ENCODE measurements around the gene HES4.
"Not testable (repeated sequence)": the region's sequence is repeated elsewhere in the genome, so short reads cannot be mapped to it uniquely, and the experiment has no call there.

The HES4 gene

GRCh38 chr1:996851-997712, 2.8 kb downstream of the HES4 start:
- DNase-seq, result no peak

- DNase-seq, result no peak
Measured at GRCh38 chr1:995665-996633, 3.9 kb downstream of the HES4 start.

DNA sequence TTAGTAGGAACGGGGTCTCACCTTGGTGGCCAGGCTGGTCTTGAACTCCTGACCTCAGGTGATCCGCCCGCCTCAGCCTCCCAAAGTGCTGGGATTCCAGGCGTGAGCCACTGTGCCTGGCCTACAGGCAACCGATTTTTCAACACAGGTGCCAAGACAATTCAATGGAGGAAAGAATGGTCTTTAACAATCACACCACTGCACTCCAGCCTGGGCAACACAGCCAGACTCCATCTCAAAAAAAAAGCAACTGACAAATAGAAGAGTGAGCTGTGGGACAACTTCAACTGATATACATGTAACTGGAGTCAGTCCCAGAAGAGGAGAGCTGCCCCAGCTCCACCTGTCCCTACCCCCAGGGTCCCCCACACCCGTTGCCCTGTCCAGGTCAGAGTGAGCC, 5.4 kb downstream of the HES4 start:
- DNase-seq, result not testable (repeated sequence)

- no peak for DNase-seq
Measured at GRCh38 chr1:993379-993995, 6.4 kb downstream of the HES4 start.

DNA sequence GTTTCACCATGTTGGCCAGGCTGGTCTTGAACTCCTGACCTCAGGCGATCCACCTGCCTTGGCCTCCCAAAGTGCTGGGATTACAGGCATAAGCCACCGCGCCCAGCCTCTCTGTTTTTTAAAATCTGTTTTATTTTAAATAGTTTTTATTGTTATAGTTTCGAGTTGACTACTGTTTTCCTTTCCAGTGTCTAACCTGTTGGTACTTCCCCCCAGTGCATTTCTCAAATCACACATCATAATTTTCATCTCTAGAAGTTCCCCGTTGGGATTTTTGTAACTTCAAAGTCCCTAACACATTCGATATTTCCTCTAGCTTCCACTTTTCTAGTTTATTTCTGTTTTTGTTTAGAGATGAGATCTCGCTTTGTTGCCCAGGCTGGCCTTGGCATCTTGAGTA, 7.5 kb downstream of the HES4 start:
- DNase-seq, result no peak

DNA sequence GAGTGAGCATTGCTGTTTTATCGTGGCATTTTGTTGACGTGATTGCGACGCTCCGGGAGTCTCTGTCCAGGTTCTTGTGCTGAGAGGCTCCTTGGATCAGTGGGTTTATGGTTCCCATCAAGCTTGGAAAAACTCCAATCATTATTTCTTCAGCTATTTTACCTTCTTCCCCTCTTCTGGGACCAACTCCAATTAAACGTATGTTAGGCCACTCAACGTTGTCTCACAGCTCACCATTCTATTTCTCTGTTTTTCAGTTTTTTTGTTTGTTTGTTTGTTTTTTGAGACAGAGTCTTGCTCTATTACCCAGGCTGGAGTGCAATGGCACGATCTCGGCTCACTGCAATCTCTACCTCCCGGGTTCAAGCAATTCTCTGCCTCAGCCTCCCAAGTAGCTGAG, 8.0 kb downstream of the HES4 start:
- no peak for DNase-seq

GRCh38 chr1:991275-991674, 8.6 kb downstream of the HES4 start:
- not testable (repeated sequence) for DNase-seq

GRCh38 chr1:988061-988460, 11.8 kb downstream of the HES4 start:
- not testable (repeated sequence) for DNase-seq

DNA sequence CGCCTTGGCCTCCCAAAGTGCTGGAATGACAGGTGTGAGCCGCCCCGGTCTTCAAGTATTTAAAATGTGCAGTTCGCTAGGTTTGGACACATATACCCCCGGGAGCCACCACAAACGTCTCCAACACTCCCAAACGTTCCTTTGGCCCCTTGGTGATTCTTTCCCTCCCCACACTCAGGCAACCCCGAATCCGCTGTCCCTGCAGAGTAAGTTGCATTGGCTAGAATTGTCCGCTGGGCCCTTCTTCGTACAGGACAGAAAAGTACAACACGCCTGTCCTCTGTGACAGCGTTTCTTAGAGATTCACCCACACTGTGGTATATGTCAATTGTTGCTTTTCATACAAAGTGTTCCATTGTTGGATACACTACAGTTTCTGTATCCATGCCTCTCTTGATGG, 14.8 kb downstream of the HES4 start:
- no peak for DNase-seq

DNA sequence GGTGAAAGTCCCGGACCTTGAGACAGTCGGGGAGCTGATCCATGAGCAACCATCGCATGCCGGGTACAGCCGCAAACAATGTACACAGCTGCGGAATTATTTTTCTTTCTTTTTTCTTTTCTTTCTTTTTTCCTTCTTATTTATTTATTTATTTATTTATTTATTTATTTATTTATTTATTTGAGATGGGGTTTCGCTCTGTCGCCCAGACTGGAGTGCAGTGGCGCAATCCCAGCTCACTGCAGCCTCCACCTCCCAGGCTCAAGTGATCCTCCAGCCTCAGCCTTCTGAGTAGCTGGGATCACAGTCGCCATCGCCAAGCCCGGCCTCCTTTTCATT, 15.5 kb downstream of the HES4 start:
- DNase-seq, result no peak

DNA sequence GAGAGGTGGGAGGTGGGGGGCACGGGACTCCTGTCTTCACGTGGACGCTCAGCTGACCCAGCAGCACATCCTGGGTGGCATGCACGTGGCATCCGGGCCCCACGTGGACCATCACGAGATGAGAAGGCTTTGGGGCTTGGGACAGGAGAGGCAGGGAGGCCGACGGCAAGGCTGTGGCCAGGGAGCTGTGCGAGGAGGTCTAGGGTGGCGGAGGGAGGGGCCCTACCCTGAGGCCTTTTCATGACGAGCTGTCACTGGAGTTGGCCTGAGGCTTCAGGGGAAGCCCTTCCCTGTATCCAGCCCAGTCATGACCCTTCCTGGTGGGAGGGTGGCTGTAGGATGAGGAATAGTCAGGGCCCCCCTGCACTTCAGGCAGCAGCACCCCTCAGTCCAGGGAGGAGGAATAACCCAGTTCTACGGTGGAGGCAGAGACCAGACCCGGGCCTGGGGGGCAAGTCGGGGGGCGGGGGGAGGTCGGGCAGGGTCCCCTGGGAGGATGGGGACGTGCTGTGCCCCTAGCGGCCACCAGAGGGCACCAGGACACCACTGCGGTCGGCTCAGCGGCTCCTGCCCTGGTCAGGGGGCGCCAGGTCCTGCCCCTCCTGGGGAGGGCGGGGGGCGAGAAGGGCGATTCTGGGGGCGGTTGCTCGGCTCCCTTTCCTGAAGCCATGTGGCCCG, 16.0 kb downstream of the HES4 start:
- DNase-seq, result peak in 1 of 2 experiments; percentile 46

DNA sequence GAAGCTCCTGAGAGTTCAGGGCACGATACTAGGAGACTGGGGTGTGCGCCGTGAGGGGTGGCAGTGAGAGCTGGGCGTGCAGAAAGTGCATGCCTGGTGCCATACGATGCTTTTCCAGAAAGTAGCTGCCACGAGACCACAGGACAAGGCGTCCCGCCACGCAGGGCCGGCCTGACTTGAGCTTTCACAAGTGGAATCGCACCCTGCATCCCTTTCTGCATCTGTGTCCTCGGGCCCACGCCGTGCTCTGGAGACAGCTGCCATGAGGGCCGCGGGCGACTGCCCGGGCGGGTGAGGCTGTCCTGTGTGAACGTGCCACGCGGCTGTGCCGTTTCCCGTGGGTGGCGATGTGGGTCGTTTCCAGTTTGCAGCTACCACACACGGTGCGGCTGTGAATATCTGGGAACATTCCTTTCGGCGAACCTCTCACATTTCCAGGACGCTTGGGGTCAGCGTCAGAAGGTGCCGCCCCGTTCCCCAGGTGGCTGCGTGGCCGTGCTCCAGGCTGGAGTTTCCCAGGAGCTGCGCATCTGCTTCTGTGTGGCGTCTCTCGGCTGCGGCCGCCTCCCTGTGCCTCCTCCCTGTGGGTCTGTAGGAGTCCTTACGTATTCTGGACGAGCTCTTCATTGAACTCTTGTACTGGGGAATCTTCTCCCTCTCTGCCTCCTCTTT, 17.0 kb downstream of the HES4 start:
- DNase-seq, result no peak

GRCh38 chr1:981955-982558, 17.8 kb downstream of the HES4 start, which contains the start of gene PERM1:
Gene PERM1, minus strand, starts transcription at chr1:982093. Its CDS starts 1,064 bp downstream, at chr1:981029.
- DNase-seq, result no peak

GRCh38 chr1:981491-981954, 18.4 kb downstream of the HES4 start:
- DNase-seq, result no peak

GRCh38 chr1:980602-981395, 19.1 kb downstream of the HES4 start:
- DNase-seq, result no peak

GRCh38 chr1:980137-980571, 19.7 kb downstream of the HES4 start:
- no peak for DNase-seq

- DNase-seq, result no peak
Measured at GRCh38 chr1:979744-980072, 20.2 kb downstream of the HES4 start.

- DNase-seq, result no peak
Measured at GRCh38 chr1:978835-979743, 20.8 kb downstream of the HES4 start.

DNA sequence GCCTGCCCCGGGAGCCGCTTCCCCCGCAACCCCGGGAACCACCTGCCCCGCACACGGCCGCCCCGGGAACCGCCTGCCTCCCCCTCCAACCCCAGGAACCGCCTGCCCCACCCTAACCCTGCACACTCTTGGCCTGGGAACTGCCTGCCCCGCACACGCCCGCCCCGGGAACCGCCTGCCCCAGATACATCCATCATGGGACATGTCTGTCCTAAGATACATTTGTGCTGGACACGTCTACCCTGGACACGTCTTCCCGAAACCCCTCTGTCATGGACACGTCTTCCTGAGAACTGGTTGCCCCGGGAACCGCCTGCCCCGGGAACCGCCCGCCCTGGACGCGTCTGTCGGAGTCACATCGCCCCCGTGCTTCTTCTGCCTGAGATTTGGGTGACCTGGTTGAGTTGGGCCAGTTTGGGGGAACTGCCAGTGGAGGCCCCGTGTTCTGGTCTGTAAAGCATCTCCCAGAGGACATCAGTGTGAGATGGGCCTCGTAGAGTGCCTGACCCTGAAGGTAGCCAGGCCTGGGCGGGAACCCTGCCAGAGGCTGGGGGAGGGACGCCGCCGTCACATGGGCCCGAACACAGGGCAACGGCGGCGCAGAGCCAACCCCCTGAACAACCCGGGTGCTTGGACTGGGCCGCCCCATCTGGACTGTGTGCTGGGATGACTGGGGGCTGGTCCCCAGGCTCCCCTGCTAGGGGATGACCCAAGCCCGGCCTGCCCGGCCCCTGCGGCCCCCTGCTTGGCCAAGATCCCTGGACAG, 21.6 kb downstream of the HES4 start:
- no peak for DNase-seq
